Trophoblast cell (in vitro differentiated cells and primary cell): ENCODE results near the gene CFAP97D1.

ENCODE experiments used
- DNase-seq, 2 donors: peaks; one replicate each; pipeline ENCODE4 v3.0.0-alpha.2; 2016
- H2AFZ ChIP-seq: 2 replicates; pipeline ENCODE4 v1.6.1; 2013; ENCODE audit warnings: low read length, moderate library complexity, mild to moderate bottlenecking; ENCODE audit not compliant: insufficient read depth, poor library complexity
- H2AK5ac ChIP-seq: 2 replicates; pipeline ENCODE4 v1.6.1; 2013; ENCODE audit warnings: mild to moderate bottlenecking, low read length
- H2BK120ac ChIP-seq: 2 replicates; pipeline ENCODE4 v1.6.1; 2013; ENCODE audit warnings: low read length, mild to moderate bottlenecking, moderate library complexity; ENCODE audit not compliant: insufficient read depth, poor library complexity
- H2BK12ac ChIP-seq: 2 replicates; pipeline ENCODE4 v1.6.1; 2013; ENCODE audit warnings: mild to moderate bottlenecking, low read length, moderate library complexity
- H2BK5ac ChIP-seq: 2 replicates; pipeline ENCODE4 v1.6.1; 2013; ENCODE audit warnings: low read length, low read depth, moderate library complexity, mild to moderate bottlenecking; ENCODE audit not compliant: poor library complexity
- H3K14ac ChIP-seq: 2 replicates; pipeline ENCODE4 v1.6.1; 2013; ENCODE audit warnings: mild to moderate bottlenecking, low read length
- H3K18ac ChIP-seq: 2 replicates; pipeline ENCODE4 v1.6.1; 2013; ENCODE audit warnings: mild to moderate bottlenecking, low read length
- H3K23ac ChIP-seq: 2 replicates; pipeline ENCODE4 v1.6.1; 2013; ENCODE audit warnings: low read length
- H3K27ac ChIP-seq: 2 replicates; pipeline ENCODE4 v1.5.1; 2013; ENCODE audit warnings: low read depth, mild to moderate bottlenecking, inconsistent platforms, low read length, moderate library complexity
- H3K27me3 ChIP-seq: 2 replicates; pipeline ENCODE4 v1.6.1; 2013; ENCODE audit warnings: inconsistent platforms, mild to moderate bottlenecking, low read length, moderate library complexity; ENCODE audit not compliant: insufficient read depth
- H3K36me3 ChIP-seq, 2 experiments: 1 replicate in 1 of 2; 2 replicates in 1 of 2; pipeline ENCODE4 v1.6.1; 2013; ENCODE audit warnings: low read length in 2 of 2, mild to moderate bottlenecking in 2 of 2, moderate library complexity in 1 of 2; ENCODE audit not compliant: insufficient read depth in 2 of 2, control insufficient read depth in 1 of 2
- H3K4ac ChIP-seq: 2 replicates; pipeline ENCODE4 v1.6.1; 2013; ENCODE audit warnings: low read depth, mild to moderate bottlenecking, low read length, moderate library complexity
- H3K4me1 ChIP-seq, 2 experiments: 1 replicate in 1 of 2; 2 replicates in 1 of 2; pipeline ENCODE4 v1.6.1; 2013; ENCODE audit warnings: low read length in 2 of 2, mild to moderate bottlenecking in 2 of 2, moderate library complexity in 1 of 2; ENCODE audit not compliant: insufficient read depth in 2 of 2, control insufficient read depth in 1 of 2
- H3K4me2 ChIP-seq: 2 replicates; pipeline ENCODE4 v1.6.1; 2013; ENCODE audit warnings: inconsistent platforms, mild to moderate bottlenecking, low read length, moderate library complexity
- H3K4me3 ChIP-seq: 2 replicates; pipeline ENCODE4 v1.5.1; 2013; ENCODE audit warnings: mild to moderate bottlenecking, low read depth, low read length, inconsistent platforms
- H3K79me1 ChIP-seq: one replicate; pipeline ENCODE4 v1.6.1; 2013; ENCODE audit warnings: low read length
- H3K79me2 ChIP-seq: 2 replicates; pipeline ENCODE4 v1.6.1; 2013; ENCODE audit warnings: low read length, mild to moderate bottlenecking; ENCODE audit not compliant: control insufficient read depth, insufficient read depth, poor library complexity
- H3K9ac ChIP-seq: 2 replicates; pipeline ENCODE4 v1.6.1; 2013; ENCODE audit warnings: mild to moderate bottlenecking, low read length
- H3K9me3 ChIP-seq: 2 replicates; pipeline ENCODE4 v1.6.1; 2013; ENCODE audit warnings: low read depth, mild to moderate bottlenecking, control low read depth, inconsistent platforms, low read length; ENCODE audit not compliant: insufficient read depth
- H4K12ac ChIP-seq: 2 replicates; pipeline ENCODE4 v1.6.1; 2013; ENCODE audit warnings: low read depth, mild to moderate bottlenecking, low read length, moderate library complexity
- H4K8ac ChIP-seq: 2 replicates; pipeline ENCODE4 v1.6.1; 2013; ENCODE audit warnings: low read depth, mild to moderate bottlenecking, low read length, moderate library complexity
- H4K91ac ChIP-seq: one replicate; pipeline ENCODE4 v1.6.1; 2013; ENCODE audit warnings: low read depth, mild to moderate bottlenecking, low read length, moderate library complexity
- WGBS: extraction: QIAGEN DNeasy Blood & Tissue Kit; methylation state at CpG from one replicate; pipeline ENCODE4 v1.1.7; 2013; ENCODE audit warnings: missing lambda C conversion rate; ENCODE audit not compliant: insufficient read length, insufficient coverage; ENCODE audit errors: extremely low coverage; 5-methylcytosine and 5-hydroxymethylcytosine counted together

CFAP97D1 gene

GRCh38 chr17:43787728-43788127, 7.5 kb downstream of the CFAP97D1 start:
- H2BK5ac ChIP-seq, result no peak overlapping the region
- no peak overlapping the region for H4K12ac ChIP-seq
- no peaks in the 10 kb centered on the region for H3K79me2 ChIP-seq
- H2BK12ac ChIP-seq, result no peak overlapping the region
- no peak overlapping the region for H3K18ac ChIP-seq
- H4K91ac ChIP-seq, result no peak overlapping the region
- no peak overlapping the region for H3K14ac ChIP-seq
- no peak overlapping the region for H3K23ac ChIP-seq
- no peaks in the 10 kb centered on the region for H3K27me3 ChIP-seq
- no peaks in the 10 kb centered on the region for H3K36me3 ChIP-seq
- no peak overlapping the region for H2BK120ac ChIP-seq
- no peak for DNase-seq
- no peak overlapping the region for H3K4me2 ChIP-seq
- no peaks in the 10 kb centered on the region for H3K4me1 ChIP-seq
- H2AFZ ChIP-seq, result no peak overlapping the region
- no peak overlapping the region for H4K8ac ChIP-seq
- no peak overlapping the region for H2AK5ac ChIP-seq
- H3K4ac ChIP-seq, result no peak overlapping the region
- H3K9ac ChIP-seq, result no peak overlapping the region
- no CpG with 5 or more reads among the region's 2 CpGs for WGBS
- no peaks in the 10 kb centered on the region for H3K79me1 ChIP-seq
- no peak overlapping the region for H3K27ac ChIP-seq
- H3K9me3 ChIP-seq, result no peaks in the 10 kb centered on the region
- no peak overlapping the region for H3K4me3 ChIP-seq

- H4K12ac ChIP-seq, result no peak overlapping the region
- no peaks in the 10 kb centered on the region for H3K79me1 ChIP-seq
- H3K18ac ChIP-seq, result no peak overlapping the region
- no peak overlapping the region for H3K4me3 ChIP-seq
- H2BK120ac ChIP-seq, result no peak overlapping the region
- no peak overlapping the region for H2AFZ ChIP-seq
- no peak overlapping the region for H4K91ac ChIP-seq
- no peak overlapping the region for H2AK5ac ChIP-seq
- H2BK12ac ChIP-seq, result no peak overlapping the region
- no peaks in the 10 kb centered on the region for H3K79me2 ChIP-seq
- no peak overlapping the region for H3K27ac ChIP-seq
- H3K4me1 ChIP-seq, result no peaks in the 10 kb centered on the region
- H4K8ac ChIP-seq, result no peak overlapping the region
- no peaks in the 10 kb centered on the region for H3K9me3 ChIP-seq
- no peak for DNase-seq
- no peak overlapping the region for H3K23ac ChIP-seq
- no peak overlapping the region for H3K14ac ChIP-seq
- no peaks in the 10 kb centered on the region for H3K36me3 ChIP-seq
- H3K4me2 ChIP-seq, result no peak overlapping the region
- H2BK5ac ChIP-seq, result no peak overlapping the region
- no peak overlapping the region for H3K9ac ChIP-seq
- H3K4ac ChIP-seq, result no peak overlapping the region
- WGBS, result no CpG with 5 or more reads among the region's 5 CpGs
- no peaks in the 10 kb centered on the region for H3K27me3 ChIP-seq
Observed at GRCh38 chr17:43788540-43788939, 8.3 kb downstream of the CFAP97D1 start.

DNA sequence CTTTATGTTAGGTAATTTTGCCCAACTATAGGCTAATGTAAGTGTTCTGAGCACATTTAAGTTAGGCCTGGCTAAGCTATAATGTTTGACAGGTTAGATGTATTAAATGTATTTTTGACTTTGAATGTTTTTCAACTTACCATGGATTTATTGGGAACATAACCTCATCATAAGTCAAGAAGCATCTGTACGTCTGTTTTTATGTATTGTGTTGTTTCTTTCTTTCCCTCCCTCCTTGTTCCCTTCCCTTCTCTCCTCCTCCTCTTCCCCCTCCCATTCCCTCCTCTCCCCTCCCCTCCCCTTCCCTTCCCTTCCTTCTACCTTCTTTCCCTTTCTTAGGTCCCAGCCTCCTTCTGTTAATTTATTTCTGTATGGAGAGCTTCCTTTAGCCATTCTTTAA, 9.2 kb downstream of the CFAP97D1 start:
- Histone ChIP-seq H3K9ac (no peak overlapping the region), H2BK5ac (no peak overlapping the region), H3K18ac (no peak overlapping the region), H3K4me3 (no peak overlapping the region), H2AK5ac (no peak overlapping the region), H3K79me1 (no peaks in the 10 kb centered on the region), H3K79me2 (no peaks in the 10 kb centered on the region), H3K23ac (no peak overlapping the region), H4K8ac (no peak overlapping the region), H3K27me3 (no peaks in the 10 kb centered on the region), H3K27ac (no peak overlapping the region), H4K12ac (no peak overlapping the region), H3K36me3 (no peaks in the 10 kb centered on the region), H2BK12ac (no peak overlapping the region), H2BK120ac (no peak overlapping the region), H3K4ac (no peak overlapping the region), H3K4me2 (no peak overlapping the region), H3K14ac (no peak overlapping the region), H3K9me3 (no peaks in the 10 kb centered on the region), H4K91ac (no peak overlapping the region), H2AFZ (no peak overlapping the region), H3K4me1 (no peaks in the 10 kb centered on the region)
- WGBS, result no CpG with 5 or more reads among the region's 1 CpG
- no peak for DNase-seq

DNA sequence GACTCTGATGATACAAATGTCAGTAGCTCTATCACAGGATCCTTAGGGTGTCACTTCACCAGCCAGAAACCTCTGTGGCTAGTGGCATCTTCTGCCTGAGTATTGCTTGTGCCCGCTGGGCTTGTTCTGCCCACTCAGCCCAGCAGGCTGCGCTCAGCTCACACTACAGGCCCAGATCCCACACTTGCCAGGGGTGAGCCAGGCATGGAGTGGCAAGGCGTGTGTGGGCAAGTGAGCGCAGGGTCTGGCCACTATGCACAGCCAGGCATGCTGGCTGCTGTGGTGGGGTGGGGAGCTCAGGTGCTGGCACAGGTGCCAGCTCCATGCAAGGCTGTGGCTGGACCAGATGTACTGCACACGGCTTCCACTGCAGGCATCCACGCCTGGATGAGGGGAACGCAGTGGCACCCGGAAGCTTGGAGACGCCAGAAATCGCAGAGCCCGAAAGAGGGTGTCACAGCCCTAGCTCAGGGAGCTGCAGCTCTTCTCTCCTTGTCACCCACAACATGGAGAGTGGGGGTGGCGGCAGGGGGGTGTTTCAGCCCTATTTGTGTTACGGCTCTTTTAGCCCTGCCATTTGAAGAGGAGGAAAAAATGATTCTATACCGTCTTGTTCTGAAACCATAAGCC, 10.2 kb downstream of the CFAP97D1 start:
- no peak overlapping the region for H4K8ac ChIP-seq
- H3K23ac ChIP-seq, result no peak overlapping the region
- H4K12ac ChIP-seq, result no peak overlapping the region
- H3K27ac ChIP-seq, result no peak overlapping the region
- no peak overlapping the region for H3K4ac ChIP-seq
- no peak overlapping the region for H4K91ac ChIP-seq
- H3K79me1 ChIP-seq, result no peaks in the 10 kb centered on the region
- no peak overlapping the region for H2BK12ac ChIP-seq
- H3K79me2 ChIP-seq, result no peaks in the 10 kb centered on the region
- H3K14ac ChIP-seq, result no peak overlapping the region
- H3K4me3 ChIP-seq, result no peak overlapping the region
- H3K36me3 ChIP-seq, result no peaks in the 10 kb centered on the region
- no peaks in the 10 kb centered on the region for H3K9me3 ChIP-seq
- no peak overlapping the region for H3K18ac ChIP-seq
- H3K9ac ChIP-seq, result no peak overlapping the region
- H2AFZ ChIP-seq, result no peak overlapping the region
- no peaks in the 10 kb centered on the region for H3K4me1 ChIP-seq
- H2BK120ac ChIP-seq, result no peak overlapping the region
- H3K4me2 ChIP-seq, result no peak overlapping the region
- no peaks in the 10 kb centered on the region for H3K27me3 ChIP-seq
- no peak for DNase-seq
- H2AK5ac ChIP-seq, result no peak overlapping the region
- no CpG with 5 or more reads among the region's 14 CpGs for WGBS
- no peak overlapping the region for H2BK5ac ChIP-seq
